ENCODE data around the gene SMARCA2.

Gene SMARCA2

GRCh38 chr9:2140600-2141223, 125.6 kb downstream of the SMARCA2 start:
- no peak for TF ChIP-seq CTCF (IDR thresholded peaks at IDR 0.05)

- TF ChIP-seq CTCF (IDR thresholded peaks at IDR 0.05), result no peak
Measured at GRCh38 chr9:2142212-2142611, 127.1 kb downstream of the SMARCA2 start.

GRCh38 chr9:2144619-2145018, 129.5 kb downstream of the SMARCA2 start:
- TF ChIP-seq CTCF (IDR thresholded peaks at IDR 0.05), result no peak

- no peak for TF ChIP-seq CTCF (IDR thresholded peaks at IDR 0.05)
Measured at GRCh38 chr9:2145746-2146145, 130.6 kb downstream of the SMARCA2 start.

GRCh38 chr9:2146700-2147099, 131.6 kb downstream of the SMARCA2 start:
- TF ChIP-seq CTCF (IDR thresholded peaks at IDR 0.05), result 0 out of 2 replicates have a peak, but pooled peaks have one; percentile 14

GRCh38 chr9:2150338-2150737, 135.2 kb downstream of the SMARCA2 start:
- TF ChIP-seq CTCF (IDR thresholded peaks at IDR 0.05), result no peak

GRCh38 chr9:2151171-2151570, 136.0 kb downstream of the SMARCA2 start:
- no peak for TF ChIP-seq CTCF (IDR thresholded peaks at IDR 0.05)
